Mesothelial cell of epicardium (in vitro differentiated cells): Measurements from ENCODE around the gene MYH10. TPM values are rescaled to one million over a fixed set of nuclear protein-coding genes. Genes with fewer than 3 reads are reported as not detected.

Experiments used
- DNase-seq, 2 experiments: peaks; one replicate each; pipeline ENCODE4 v3.0.0; 2021; ENCODE audit warnings: low spot score in 2 of 2; ENCODE audit not compliant: unreplicated experiment in 2 of 2
- H3K27ac Mint-ChIP-seq: 2 replicates; pipeline ENCODE4 v1.8.0; 2021; ENCODE audit warnings: mixed read lengths
- H3K27me3 Mint-ChIP-seq: 2 replicates; pipeline ENCODE4 v1.8.0; 2021; ENCODE audit warnings: low read depth, mixed read lengths
- H3K36me3 Mint-ChIP-seq: 2 replicates; pipeline ENCODE4 v1.8.0; 2021; ENCODE audit warnings: mixed read lengths
- H3K4me1 Mint-ChIP-seq: 2 replicates; pipeline ENCODE4 v1.8.0; 2021; ENCODE audit warnings: mixed read lengths
- H3K4me3 Mint-ChIP-seq: 2 replicates; pipeline ENCODE4 v1.8.0; 2021; ENCODE audit warnings: mild to moderate bottlenecking, moderate library complexity, mixed read lengths
- H3K9me3 Mint-ChIP-seq: 2 replicates; pipeline ENCODE4 v1.8.0; 2021; ENCODE audit warnings: mixed read lengths
- CTCF ChIP-seq: fragments of 200-600 bp; sonication (generic); IDR thresholded peaks from one replicate; pipeline ENCODE4 v1.5.0; 2021; ENCODE audit warnings: antibody characterized with exemption; ENCODE audit not compliant: unreplicated experiment
- total RNA-seq: library from RNA; stranded (reverse); gene quantifications from 3 replicates; pipeline ENCODE4 v1.2.1, GENCODE V29; 2021

Gene MYH10
- total RNA-seq, 1 donor from 2014 or later, result 328 TPM

GRCh38 chr17:8631554-8631877 lies 991 bp upstream of the MYH10 start:
- Mint-ChIP-seq H3K9me3 (no peaks in the 10 kb centered on the region), H3K4me1 (peaks cover 33% of the 10 kb centered on the region), H3K27me3 (no peaks in the 10 kb centered on the region), H3K27ac (peak overlapping the region; percentile 95), H3K4me3 (peak overlapping the region; percentile 78), H3K36me3 (no peaks in the 10 kb centered on the region)
- no peak for TF ChIP-seq CTCF
- DNase-seq, result no peak

GRCh38 chr17:8630802-8631553 lies 453 bp upstream of the MYH10 start:
- Mint-ChIP-seq H3K36me3 (no peaks in the 10 kb centered on the region), H3K4me1 (peaks cover 33% of the 10 kb centered on the region), H3K9me3 (no peaks in the 10 kb centered on the region), H3K27ac (peak overlapping the region; percentile 99), H3K4me3 (peak overlapping the region; percentile 100), H3K27me3 (no peaks in the 10 kb centered on the region)
- DNase-seq, result peak; percentile 99
- no peak for TF ChIP-seq CTCF

GRCh38 chr17:8629371-8630226 lies 926 bp downstream of the MYH10 start:
- peak overlapping the region; percentile 100 for H3K4me3 Mint-ChIP-seq
- TF ChIP-seq CTCF, result no peak
- DNase-seq, result peak; percentile 31 to 53
- H3K27me3 Mint-ChIP-seq, result no peaks in the 10 kb centered on the region
- H3K27ac Mint-ChIP-seq, result peak overlapping the region; percentile 99
- H3K4me1 Mint-ChIP-seq, result peaks cover 33% of the 10 kb centered on the region
- H3K36me3 Mint-ChIP-seq, result peaks cover under 1% of the 10 kb centered on the region
- no peaks in the 10 kb centered on the region for H3K9me3 Mint-ChIP-seq

- peaks cover 5% of the 10 kb centered on the region for H3K36me3 Mint-ChIP-seq
- H3K9me3 Mint-ChIP-seq, result peaks cover 3% of the 10 kb centered on the region
- no peak for TF ChIP-seq CTCF
- no peaks in the 10 kb centered on the region for H3K27me3 Mint-ChIP-seq
- peak overlapping the region; percentile 85 for H3K27ac Mint-ChIP-seq
- no peak for DNase-seq
- H3K4me3 Mint-ChIP-seq, result peak overlapping the region; percentile 100
- H3K4me1 Mint-ChIP-seq, result peaks cover 40% of the 10 kb centered on the region
Measured at GRCh38 chr17:8628609-8629169, 1.8 kb downstream of the MYH10 start.

- H3K4me3 Mint-ChIP-seq, result peak overlapping the region; percentile 100
- H3K4me1 Mint-ChIP-seq, result peaks cover 38% of the 10 kb centered on the region
- peaks cover 4% of the 10 kb centered on the region for H3K9me3 Mint-ChIP-seq
- no peaks in the 10 kb centered on the region for H3K27me3 Mint-ChIP-seq
- H3K36me3 Mint-ChIP-seq, result peaks cover 5% of the 10 kb centered on the region
- TF ChIP-seq CTCF, result no peak
- H3K27ac Mint-ChIP-seq, result peak overlapping the region; percentile 85
- DNase-seq, result no peak
Measured at GRCh38 chr17:8628172-8628571, 2.4 kb downstream of the MYH10 start.
